H9 (cell line): Measurements from ENCODE around the gene ACOX1. TPM values are rescaled to one million over a fixed set of nuclear protein-coding genes. Genes with fewer than 3 reads are reported as not detected.

Experiments used
- DNase-seq: peaks from one replicate; pipeline ENCODE4 v3.0.0-alpha.2; 2017
- H2AFZ ChIP-seq: one replicate; pipeline ENCODE4 v1.6.1; 2013; ENCODE audit warnings: mild to moderate bottlenecking, low read length, control low read depth, moderate library complexity
- H2AK5ac ChIP-seq: 2 replicates; pipeline ENCODE4 v1.6.1; 2013; ENCODE audit warnings: low read length, control low read depth, mixed read lengths; ENCODE audit not compliant: insufficient read length
- H2BK120ac ChIP-seq: one replicate; pipeline ENCODE4 v1.6.1; 2013; ENCODE audit warnings: low read depth, mild to moderate bottlenecking, low read length, control low read depth, inconsistent platforms; ENCODE audit not compliant: poor library complexity, severe bottlenecking
- H2BK12ac ChIP-seq: 2 replicates; pipeline ENCODE4 v1.6.1; 2013; ENCODE audit warnings: low read length, control low read depth, mixed read lengths, low read depth; ENCODE audit not compliant: insufficient read length
- H2BK15ac ChIP-seq: 2 replicates; pipeline ENCODE4 v1.6.1; 2013; ENCODE audit warnings: low read depth, low read length, control low read depth
- H2BK20ac ChIP-seq: one replicate; pipeline ENCODE4 v1.6.1; 2013; ENCODE audit warnings: low read depth, mild to moderate bottlenecking, low read length, control low read depth, inconsistent platforms; ENCODE audit not compliant: poor library complexity, severe bottlenecking
- H2BK5ac ChIP-seq: 2 replicates; pipeline ENCODE4 v1.6.1; 2013; ENCODE audit warnings: low read length, control low read depth, mixed read lengths; ENCODE audit not compliant: insufficient read length
- H3K14ac ChIP-seq: 2 replicates; pipeline ENCODE4 v1.6.1; 2013; ENCODE audit warnings: low read length, control low read depth; ENCODE audit not compliant: insufficient read depth
- H3K18ac ChIP-seq: 2 replicates; pipeline ENCODE4 v1.6.1; 2013; ENCODE audit warnings: low read depth, mild to moderate bottlenecking, mixed read lengths, low read length, control low read depth; ENCODE audit not compliant: insufficient read length
- H3K23ac ChIP-seq: 2 replicates; pipeline ENCODE4 v1.6.1; 2013; ENCODE audit warnings: low read length, control low read depth, mixed read lengths, low read depth; ENCODE audit not compliant: insufficient read length
- H3K23me2 ChIP-seq: 2 replicates; pipeline ENCODE4 v1.6.1; 2013; ENCODE audit warnings: low read depth, mild to moderate bottlenecking, mixed read lengths, low read length, control low read depth; ENCODE audit not compliant: insufficient read length, poor library complexity, severe bottlenecking
- H3K27ac ChIP-seq: 2 replicates; pipeline ENCODE4 v1.5.1; 2013; ENCODE audit warnings: low read length, control low read depth, mixed read lengths, low read depth; ENCODE audit not compliant: insufficient read length
- H3K27me3 ChIP-seq: 2 replicates; pipeline ENCODE4 v1.6.1; 2013; ENCODE audit warnings: low read length, control low read depth, inconsistent platforms; ENCODE audit not compliant: insufficient read depth
- H3K4ac ChIP-seq: 2 replicates; pipeline ENCODE4 v1.6.1; 2013; ENCODE audit warnings: low read depth, mild to moderate bottlenecking, control low read depth, inconsistent platforms, low read length, moderate library complexity
- H3K4me1 ChIP-seq: 2 replicates; pipeline ENCODE4 v1.6.1; 2013; ENCODE audit warnings: low read length, control low read depth, inconsistent platforms; ENCODE audit not compliant: insufficient read depth
- H3K4me2 ChIP-seq: 2 replicates; pipeline ENCODE4 v1.6.1; 2013; ENCODE audit warnings: low read length, control low read depth, mixed read lengths; ENCODE audit not compliant: insufficient read length, insufficient read depth
- H3K56ac ChIP-seq: 2 replicates; pipeline ENCODE4 v1.6.1; 2013; ENCODE audit warnings: low read depth, mild to moderate bottlenecking, mixed read lengths, low read length, control low read depth; ENCODE audit not compliant: insufficient read length
- H3K79me1 ChIP-seq: 2 replicates; pipeline ENCODE4 v1.6.1; 2013; ENCODE audit warnings: low read depth, mild to moderate bottlenecking, moderate library complexity, low read length, control low read depth, inconsistent platforms; ENCODE audit not compliant: insufficient read depth, poor library complexity, severe bottlenecking
- H3K79me2 ChIP-seq: 2 replicates; pipeline ENCODE4 v1.6.1; 2013; ENCODE audit warnings: low read length, control low read depth, inconsistent platforms; ENCODE audit not compliant: insufficient read depth
- H3K9ac ChIP-seq: 2 replicates; pipeline ENCODE4 v1.6.1; 2013; ENCODE audit warnings: low read length, control low read depth, mixed read lengths; ENCODE audit not compliant: insufficient read length; ENCODE audit errors: extremely low read depth
- H3K9me3 ChIP-seq: one replicate; pipeline ENCODE4 v1.6.1; 2013; ENCODE audit warnings: low read depth, low read length, inconsistent platforms; ENCODE audit not compliant: control insufficient read depth
- H3T11ph ChIP-seq: one replicate; pipeline ENCODE4 v1.6.1; 2013; ENCODE audit warnings: mild to moderate bottlenecking, low read length, control low read depth, inconsistent platforms
- H4K20me1 ChIP-seq: one replicate; pipeline ENCODE4 v1.6.1; 2013; ENCODE audit not compliant: control insufficient read depth, insufficient read length, insufficient read depth
- H4K5ac ChIP-seq: 2 replicates; pipeline ENCODE4 v1.6.1; 2013; ENCODE audit warnings: low read depth, mild to moderate bottlenecking, mixed read lengths, low read length, control low read depth; ENCODE audit not compliant: insufficient read length
- H4K8ac ChIP-seq: replicated peaks from 2 replicates; pipeline ENCODE4 v1.6.1; 2013; ENCODE audit warnings: low read length, control low read depth, mixed read lengths, low read depth; ENCODE audit not compliant: insufficient read length
- H4K91ac ChIP-seq: 2 replicates; pipeline ENCODE4 v1.6.1; 2013; ENCODE audit warnings: low read depth, mild to moderate bottlenecking, moderate library complexity, mixed read lengths, low read length, control low read depth; ENCODE audit not compliant: insufficient read length
- H3K27ac Mint-ChIP-seq, 3 experiments: 2 replicates in 2 of 3; 3 replicates in 1 of 3; pipeline ENCODE4 v1.8.0; 2020 to 2021; ENCODE audit warnings: mixed read lengths in 3 of 3, mild to moderate bottlenecking in 1 of 3, moderate library complexity in 1 of 3
- H3K27me3 Mint-ChIP-seq: 2 replicates; pipeline ENCODE4 v1.8.0; 2021; ENCODE audit warnings: low read depth, mild to moderate bottlenecking, moderate library complexity, mixed read lengths
- H3K36me3 Mint-ChIP-seq, 3 experiments: 2 replicates in 2 of 3; 3 replicates in 1 of 3; pipeline ENCODE4 v1.8.0; 2020 to 2021; ENCODE audit warnings: low read depth in 3 of 3, mixed read lengths in 3 of 3; ENCODE audit not compliant: insufficient read depth in 1 of 3
- H3K4me1 Mint-ChIP-seq, 2 experiments: 2 replicates each; pipeline ENCODE4 v1.8.0; 2020; ENCODE audit warnings: mixed read lengths in 2 of 2
- H3K4me3 Mint-ChIP-seq, 2 experiments: 2 replicates in 1 of 2; 3 replicates in 1 of 2; pipeline ENCODE4 v1.8.0; 2020 to 2021; ENCODE audit warnings: mild to moderate bottlenecking in 2 of 2, mixed read lengths in 2 of 2, moderate library complexity in 1 of 2
- H3K9me3 Mint-ChIP-seq, 2 experiments: 2 replicates in 1 of 2; 3 replicates in 1 of 2; pipeline ENCODE4 v1.8.0; 2020; ENCODE audit warnings: mild to moderate bottlenecking in 2 of 2, mixed read lengths in 2 of 2, moderate library complexity in 1 of 2
- CTCF ChIP-seq: fragments of 200-600 bp; sonication (generic); conservative IDR thresholded peaks from 3 replicates; pipeline ENCODE4 v1.8.0; 2021; ENCODE audit warnings: antibody characterized with exemption, mild to moderate bottlenecking
- WGBS: extraction: QIAGEN DNeasy Blood & Tissue Kit; methylation state at CpG from one replicate; pipeline ENCODE4 v1.1.7; 2013; ENCODE audit warnings: missing lambda C conversion rate, low lambda C conversion rate, mixed read lengths; ENCODE audit not compliant: insufficient read length; ENCODE audit errors: extremely low coverage; 5-methylcytosine and 5-hydroxymethylcytosine counted together
- total RNA-seq: library from RNA; stranded (reverse); gene quantifications from 2 replicates; pipeline ENCODE4 v1.2.1, GENCODE V29; 2021

The ACOX1 gene
- total RNA-seq, 1 experiment from 2014 or later = 27.4 TPM

- Histone ChIP-seq H3K23me2 (peaks cover 10% of the 10 kb centered on the region), H4K91ac (no peak overlapping the region), H2AFZ (no peak overlapping the region), H3K23ac (no peak overlapping the region), H3K4me1 (no peaks in the 10 kb centered on the region), H3K79me2 (no peaks in the 10 kb centered on the region), H3K4me2 (no peak overlapping the region), H2AK5ac (no peak overlapping the region), H3K27ac (no peak overlapping the region), H3K14ac (no peak overlapping the region), H3K56ac (no peak overlapping the region), H3K18ac (no peak overlapping the region), H3K9me3 (no peaks in the 10 kb centered on the region), H2BK12ac (no peak overlapping the region), H3K27me3 (no peaks in the 10 kb centered on the region), H3K9ac (no peak overlapping the region), H2BK5ac (no peak overlapping the region), H4K20me1 (no peaks in the 10 kb centered on the region), H3T11ph (no peak overlapping the region), H3K79me1 (no peaks in the 10 kb centered on the region), H2BK20ac (no peak overlapping the region), H2BK120ac (no peak overlapping the region), H2BK15ac (no peak overlapping the region), H4K8ac (no peak overlapping the region), H3K4ac (no peak overlapping the region), H4K5ac (no peak overlapping the region)
- Mint-ChIP-seq H3K9me3 (no peaks in the 10 kb centered on the region), H3K4me1 (peaks cover 8 to 12% of the 10 kb centered on the region in 2 experiments), H3K27ac (no peak overlapping the region), H3K36me3 (peaks cover 14 to 44% (median 40%) of the 10 kb centered on the region in 3 experiments; a peak in 6 of 7 replicates), H3K27me3 (no peaks in the 10 kb centered on the region; the same call in 1 of the 2 replicates), H3K4me3 (no peak overlapping the region)
- peak; percentile 25 for DNase-seq
- no CpG with 5 or more reads among the region's 13 CpGs for WGBS
- TF ChIP-seq CTCF = no peak
These were observed 78.1 kb downstream of the ACOX1 start for GRCh38 chr17:75900691-75901533.
